Ovary (tissue), 9 donors: ENCODE measurements around the gene WNT3. TPM values are rescaled to one million over a fixed set of nuclear protein-coding genes. Genes with fewer than 3 reads are reported as not detected.

Experiments
- DNase-seq, 5 donors: peaks; one replicate each; pipeline ENCODE4 v3.0.0-alpha.2; 2019 to 2020
- H3K27ac ChIP-seq, 2 donors: fragments of 200-600 bp; one replicate each; pipeline versions ENCODE4 v1.5.1 to v1.8.0; 2019 to 2022
- H3K27me3 ChIP-seq: fragments of 200-600 bp; one replicate; pipeline ENCODE4 v1.8.0; 2022
- H3K36me3 ChIP-seq: fragments of 200-600 bp; sonication (generic); one replicate; pipeline ENCODE4 v1.5.1; 2019
- H3K4me1 ChIP-seq: one replicate; pipeline ENCODE4 v1.8.1; 2013; ENCODE audit warnings: mild to moderate bottlenecking, moderate library complexity; ENCODE audit not compliant: insufficient read depth
- H3K4me3 ChIP-seq: fragments of 200-600 bp; sonication (generic); one replicate; pipeline ENCODE4 v1.5.1; 2017
- H3K9me3 ChIP-seq, 2 donors: fragments of 200-600 bp in 1 of 2; sonication (generic) in 1 of 2; one replicate each; pipeline versions ENCODE4 v1.5.1 to v1.8.1; 2013 to 2019; ENCODE audit warnings: mild to moderate bottlenecking in 1 of 2, moderate library complexity in 1 of 2
- CTCF ChIP-seq, 3 donors: fragments of 450-650 bp in 2 of 3; fragments of 200-600 bp in 1 of 3; IDR thresholded peaks; one replicate each; pipeline versions ENCODE4 v1.5.1 to v1.8.0; 2016 to 2022; ENCODE audit warnings: antibody characterized with exemption in 3 of 3, mild to moderate bottlenecking in 1 of 3
- EP300 ChIP-seq: sonication (generic); formaldehyde crosslinking; IDR thresholded peaks from one replicate; pipeline ENCODE4 v1.6.1; 2017; ENCODE audit warnings: antibody characterized with exemption
- POLR2A ChIP-seq: fragments of 450-650 bp; IDR thresholded peaks from one replicate; pipeline ENCODE4 v1.6.1; 2017; ENCODE audit warnings: antibody characterized with exemption, mild to moderate bottlenecking, moderate library complexity
- WGBS, 3 donors: extraction: QIAGEN DNeasy Blood & Tissue Kit in 1 of 3; methylation state at CpG; one replicate each; pipeline versions ENCODE4 v1.1.5 to v1.1.7; 2013 to 2017; 5-methylcytosine and 5-hydroxymethylcytosine counted together
- intact Hi-C, 4 donors: fragments of 100-400 bp; cut with DNase I; formaldehyde crosslinking; loops; one replicate each; pipeline versions ENCODE4 v1.11.0 to v1.15.1; 2022 to 2023
- polyA plus RNA-seq, 2 donors: library from polyadenylated mRNA; stranded (reverse); fragments of 200-250 nt in 1 of 2; fragments of 350-450 nt in 1 of 2; fragmentation: Illumina TruSeq in 1 of 2; extraction: RNeasy Lipid Tissue Mini Kit (QIAGEN cat#74804) in 1 of 2; gene quantifications; one replicate each; pipeline ENCODE4 v1.2.3, GENCODE V29; 2013 to 2014
- total RNA-seq, 7 donors: library from RNA; depleted of rRNA in 2 of 7; stranded (reverse); fragments of >200 nt in 2 of 7; fragmentation: NEBNext Ultra II Directional in 3 of 7; extraction: Animal tissue kit (Norgen Biotek cat#: 25700) in 3 of 7; gene quantifications; one replicate each; pipeline versions ENCODE4 v1.1.0 to v1.2.4, GENCODE V29; 2016 to 2023
- donor health status: DM: no; HTN: no; CAD: no; lungs with moderate emphysema.
- donor health status: DM: no; HTN: no; CAD: no.
- donor health status: Bipolar disorder and iron deficiency.
- donor health status: DM: yes; HTN: yes; CAD: no.
- donor health status: DM: no; HTN: no; CAD: no.
- donor health status: DM: yes; HTN: yes; CAD: no.

WNT3 gene
- total and polyA plus RNA-seq, 9 donors = 0.23 to 1.7 (median 0.57) TPM; not detected in 1

GRCh38 chr17:46742565-46743270, 75.8 kb downstream of the WNT3 start:
- Histone ChIP-seq H3K4me3 (no peak overlapping the region), H3K4me1 (no peaks in the 10 kb centered on the region), H3K27me3 (no peaks in the 10 kb centered on the region), H3K36me3 (no peaks in the 10 kb centered on the region), H3K27ac (no peak overlapping the region), H3K9me3 (no peaks in the 10 kb centered on the region)
- 63 to 78% (median 76%) methylated on average over 7 of the region's 7 CpGs for WGBS, 3 donors
- intact Hi-C loops = no loop called here
- no peak for DNase-seq
- TF ChIP-seq CTCF (IDR thresholded peaks at IDR 0.05) = no peak
- no peak for TF ChIP-seq POLR2A
- no peak for TF ChIP-seq EP300

DNA sequence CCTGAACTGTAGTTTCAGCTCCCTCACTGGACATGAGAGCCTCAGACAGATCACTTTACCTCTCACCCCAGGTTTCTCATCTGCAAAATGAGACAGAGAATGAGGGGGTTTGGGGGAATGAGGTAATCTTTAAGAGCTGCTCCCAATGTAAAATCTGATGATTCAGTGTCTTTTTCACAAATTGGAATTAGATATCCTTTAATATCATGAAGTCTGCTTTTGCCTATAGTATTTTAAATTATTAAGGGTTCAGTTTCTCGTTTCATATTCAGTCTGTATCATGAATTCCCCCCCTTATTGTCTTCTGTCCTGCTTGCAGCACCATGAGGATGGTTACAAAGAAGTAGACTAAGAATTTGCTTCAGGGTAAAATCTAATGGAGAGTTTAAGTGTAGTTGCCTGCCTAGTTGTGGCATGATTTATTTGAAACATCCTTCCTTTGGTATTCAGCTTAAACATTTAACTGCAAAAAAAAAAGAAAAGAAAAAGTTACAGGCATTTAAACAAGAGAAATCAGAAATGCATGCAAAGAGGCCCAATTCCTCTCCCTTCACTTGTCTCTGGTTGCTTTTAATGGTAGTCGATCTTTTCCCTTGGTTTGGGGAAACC, 77.3 kb downstream of the WNT3 start:
- no peak overlapping the region for H3K4me3 ChIP-seq
- no peaks in the 10 kb centered on the region for H3K27me3 ChIP-seq
- H3K36me3 ChIP-seq = no peaks in the 10 kb centered on the region
- no peaks in the 10 kb centered on the region for H3K9me3 ChIP-seq
- intact Hi-C loops = no loop called here
- WGBS, 3 donors = 82 to 89% (median 88%) methylated on average over 2 of the region's 2 CpGs
- H3K27ac ChIP-seq = no peak overlapping the region
- DNase-seq = no peak
- no peaks in the 10 kb centered on the region for H3K4me1 ChIP-seq
- TF ChIP-seq CTCF (IDR thresholded peaks at IDR 0.05) = no peak
- TF ChIP-seq POLR2A = no peak
- no peak for TF ChIP-seq EP300

GRCh38 chr17:46739982-46740381, 78.5 kb downstream of the WNT3 start:
- DNase-seq = no peak
- H3K4me3 ChIP-seq = no peak overlapping the region
- intact Hi-C loops = no loop called here
- H3K4me1 ChIP-seq = no peaks in the 10 kb centered on the region
- H3K27me3 ChIP-seq = no peaks in the 10 kb centered on the region
- H3K36me3 ChIP-seq = no peaks in the 10 kb centered on the region
- TF ChIP-seq CTCF (IDR thresholded peaks at IDR 0.05) (no peak), EP300 (no peak), POLR2A (no peak)
- no peak overlapping the region for H3K27ac ChIP-seq
- no peaks in the 10 kb centered on the region for H3K9me3 ChIP-seq

DNA sequence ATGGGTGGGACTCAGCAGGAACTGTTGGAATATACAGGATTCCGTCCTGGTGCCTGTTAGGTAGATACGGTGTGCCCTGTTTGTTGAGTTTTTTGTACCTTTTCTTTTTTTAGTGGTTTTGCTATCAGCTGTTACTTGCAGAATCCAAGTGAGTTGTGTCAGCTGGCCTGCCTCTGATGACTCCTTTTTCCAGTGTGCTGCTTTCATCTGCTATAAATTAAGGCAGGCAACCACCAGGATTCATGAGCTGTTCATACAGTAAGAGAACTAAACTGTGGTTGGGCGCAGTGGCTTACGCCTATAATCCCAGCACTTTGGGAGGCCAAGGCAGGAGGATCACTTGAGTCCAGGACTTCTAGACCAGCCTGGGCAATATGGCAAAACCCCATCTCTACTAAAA, 79.9 kb downstream of the WNT3 start:
- no peak overlapping the region for H3K4me3 ChIP-seq
- no peak for DNase-seq
- 96 to 97% (median 97%) methylated on average over 4 of the region's 4 CpGs for WGBS, 3 donors
- intact Hi-C loops = no loop called here
- no peaks in the 10 kb centered on the region for H3K27me3 ChIP-seq
- no peak for TF ChIP-seq EP300
- no peak for TF ChIP-seq CTCF (IDR thresholded peaks at IDR 0.05)
- no peak for TF ChIP-seq POLR2A
- H3K9me3 ChIP-seq = no peaks in the 10 kb centered on the region
- H3K36me3 ChIP-seq = no peaks in the 10 kb centered on the region
- no peaks in the 10 kb centered on the region for H3K4me1 ChIP-seq
- no peak overlapping the region for H3K27ac ChIP-seq
